Left ventricle myocardium inferior (tissue), 1 donor: ENCODE data around the gene CAMKV. TPM values are rescaled to one million over a fixed set of nuclear protein-coding genes. Genes with fewer than 3 reads are reported as not detected.
"Not testable (repeated sequence)": the region's sequence is repeated elsewhere in the genome, so short reads cannot be mapped to it uniquely, and the experiment has no call there.

Source experiments
- DNase-seq: peaks from one replicate; pipeline ENCODE4 v3.0.0-alpha.2; 2020
- H3K27ac ChIP-seq: fragments of 200-600 bp; replicated peaks from 2 replicates; pipeline ENCODE4 v1.8.0; 2021
- H3K27me3 ChIP-seq: fragments of 200-600 bp; 2 replicates; pipeline ENCODE4 v1.8.0; 2021; ENCODE audit warnings: low read depth
- H3K36me3 ChIP-seq: fragments of 200-600 bp; 2 replicates; pipeline ENCODE4 v1.8.0; 2021
- H3K4me1 ChIP-seq: fragments of 200-600 bp; 2 replicates; pipeline ENCODE4 v1.8.0; 2021
- H3K4me3 ChIP-seq: fragments of 200-600 bp; 2 replicates; pipeline ENCODE4 v1.8.0; 2021; ENCODE audit warnings: mild to moderate bottlenecking, moderate library complexity
- H3K9me3 ChIP-seq: fragments of 200-600 bp; replicated peaks from 2 replicates; pipeline ENCODE4 v1.8.0; 2021
- intact Hi-C: fragments of 100-400 bp; cut with micrococcal nuclease; formaldehyde crosslinking; loops from one replicate; pipeline ENCODE4 v1.11.0; 2022
- total RNA-seq: library from RNA; stranded (reverse); fragmentation: NEBNext Ultra II Directional; extraction: Animal tissue kit (Norgen Biotek cat#: 25700); gene quantifications from one replicate; pipeline ENCODE4 v1.2.1, GENCODE V29; 2021
- TF ChIP-seq, protein P1 (sequence below): fragments of 200-600 bp; IDR thresholded peaks from 2 replicates; pipeline ENCODE4 v1.8.0; 2021; ENCODE audit warnings: antibody characterized with exemption, mild to moderate bottlenecking, borderline replicate concordance
- donor health status: DM: no; HTN: yes; CAD: no; lungs with severe emphysema.

CAMKV gene
- total RNA-seq, 1 donor from 2014 or later = not detected

DNA sequence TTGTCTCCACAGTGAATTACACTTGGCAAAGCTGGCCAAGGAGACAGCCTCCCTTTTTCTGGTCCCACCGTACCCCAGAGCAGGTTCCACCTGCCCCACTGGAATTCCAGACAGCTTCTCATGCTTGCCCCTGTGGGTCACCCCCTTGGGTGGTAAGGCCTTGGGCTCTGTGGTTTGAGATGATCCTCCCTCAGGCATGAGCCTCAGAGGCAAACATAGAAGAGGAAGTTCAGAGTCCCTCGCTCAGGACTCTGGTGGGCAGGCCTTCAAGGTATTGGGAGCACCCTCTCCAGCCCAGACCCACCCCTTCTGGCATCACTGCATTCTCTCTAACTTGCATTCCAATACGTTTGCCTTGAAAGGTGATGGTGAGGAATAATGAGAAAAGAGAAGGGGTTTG, 38.4 kb downstream of the CAMKV start:
- no peaks in the 10 kb centered on the region for H3K27me3 ChIP-seq
- no peaks in the 10 kb centered on the region for H3K36me3 ChIP-seq
- TF ChIP-seq, protein P1, sequence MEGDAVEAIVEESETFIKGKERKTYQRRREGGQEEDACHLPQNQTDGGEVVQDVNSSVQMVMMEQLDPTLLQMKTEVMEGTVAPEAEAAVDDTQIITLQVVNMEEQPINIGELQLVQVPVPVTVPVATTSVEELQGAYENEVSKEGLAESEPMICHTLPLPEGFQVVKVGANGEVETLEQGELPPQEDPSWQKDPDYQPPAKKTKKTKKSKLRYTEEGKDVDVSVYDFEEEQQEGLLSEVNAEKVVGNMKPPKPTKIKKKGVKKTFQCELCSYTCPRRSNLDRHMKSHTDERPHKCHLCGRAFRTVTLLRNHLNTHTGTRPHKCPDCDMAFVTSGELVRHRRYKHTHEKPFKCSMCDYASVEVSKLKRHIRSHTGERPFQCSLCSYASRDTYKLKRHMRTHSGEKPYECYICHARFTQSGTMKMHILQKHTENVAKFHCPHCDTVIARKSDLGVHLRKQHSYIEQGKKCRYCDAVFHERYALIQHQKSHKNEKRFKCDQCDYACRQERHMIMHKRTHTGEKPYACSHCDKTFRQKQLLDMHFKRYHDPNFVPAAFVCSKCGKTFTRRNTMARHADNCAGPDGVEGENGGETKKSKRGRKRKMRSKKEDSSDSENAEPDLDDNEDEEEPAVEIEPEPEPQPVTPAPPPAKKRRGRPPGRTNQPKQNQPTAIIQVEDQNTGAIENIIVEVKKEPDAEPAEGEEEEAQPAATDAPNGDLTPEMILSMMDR = no peak
- H3K4me3 ChIP-seq = no peak overlapping the region
- H3K9me3 ChIP-seq = no peaks in the 10 kb centered on the region
- no peak overlapping the region for H3K27ac ChIP-seq
- no peaks in the 10 kb centered on the region for H3K4me1 ChIP-seq
- no peak for DNase-seq
- intact Hi-C loops = no loop called here

DNA sequence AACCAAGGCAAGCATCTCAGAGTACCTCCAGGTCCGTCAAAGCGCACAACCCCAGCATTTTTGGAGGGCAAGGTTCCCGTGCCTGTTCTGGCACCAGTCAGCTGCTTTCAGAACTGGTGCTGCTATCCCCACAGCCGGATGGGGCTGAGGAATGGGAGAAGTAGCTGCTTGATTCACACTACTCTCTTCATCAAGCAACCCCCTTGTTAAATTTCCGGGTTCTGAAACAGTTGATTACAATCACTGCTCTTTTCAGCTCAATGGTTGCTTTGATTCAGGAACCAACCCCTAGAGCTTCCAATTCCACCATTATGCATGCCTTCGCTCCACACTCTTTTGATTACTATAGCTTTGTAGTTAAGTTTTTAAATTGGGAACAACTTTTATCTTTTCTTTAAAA, 43.7 kb downstream of the CAMKV start:
- Histone ChIP-seq H3K9me3 (no peaks in the 10 kb centered on the region), H3K27ac (no peak overlapping the region), H3K27me3 (no peaks in the 10 kb centered on the region), H3K4me3 (no peak overlapping the region), H3K36me3 (no peaks in the 10 kb centered on the region), H3K4me1 (no peaks in the 10 kb centered on the region)
- intact Hi-C loops = no loop called here
- TF ChIP-seq, protein P1 = no peak
- DNase-seq = no peak

DNA sequence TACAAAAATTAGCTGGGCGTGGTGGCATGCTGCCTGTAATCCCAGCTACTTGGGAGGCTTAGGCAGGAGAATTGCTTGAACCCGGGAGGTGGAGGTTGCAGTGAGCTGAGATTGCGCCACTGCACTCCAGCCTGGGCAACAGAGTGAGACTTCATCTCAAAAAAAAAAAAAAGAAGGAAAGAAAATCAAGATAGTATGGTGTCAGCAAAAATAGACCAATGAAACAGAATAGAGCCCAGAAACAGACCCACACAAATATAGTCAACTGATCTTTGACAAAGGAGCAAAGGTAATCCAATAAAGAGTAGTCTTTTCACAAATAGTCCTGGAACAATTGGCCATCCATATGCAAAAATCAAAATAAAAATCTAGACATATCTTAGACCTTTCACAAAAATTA, 46.6 kb downstream of the CAMKV start:
- H3K36me3 ChIP-seq, DNase-seq, H3K27me3 ChIP-seq, H3K4me3 ChIP-seq, intact Hi-C loops, H3K27ac ChIP-seq, H3K4me1 ChIP-seq, H3K9me3 ChIP-seq: not testable (repeated sequence)

DNA sequence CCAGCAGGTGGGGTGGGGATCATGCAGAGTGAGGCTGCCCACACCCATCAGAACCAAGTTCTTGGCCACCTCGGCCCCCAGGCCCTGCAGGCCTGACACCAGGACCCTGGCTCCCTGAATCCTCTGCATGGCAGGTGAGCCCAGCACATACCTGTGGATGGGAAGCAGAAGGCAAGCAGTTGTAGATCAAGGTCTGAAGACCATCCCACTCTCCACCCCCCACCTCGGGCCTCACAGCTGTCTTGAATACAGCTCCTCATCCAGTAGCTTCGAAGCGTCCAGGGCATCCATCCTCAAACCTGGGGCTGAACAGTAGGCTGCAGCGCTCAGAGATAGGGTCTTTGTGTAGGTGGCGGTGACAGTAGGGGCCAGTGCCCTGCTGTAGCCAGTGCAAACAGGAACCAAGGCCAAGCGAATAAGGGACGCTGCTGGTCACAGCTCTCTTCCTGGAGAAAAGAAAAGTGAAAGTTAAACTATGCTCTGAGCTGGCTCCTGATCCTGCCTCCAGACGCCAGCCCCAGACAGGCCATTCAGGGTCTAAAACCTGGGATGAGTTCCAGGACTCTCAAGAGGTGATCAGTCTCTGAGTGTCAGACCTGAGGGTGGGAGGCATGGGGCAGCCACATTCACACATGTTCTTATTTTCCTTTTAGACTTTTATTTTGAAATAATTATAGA, 56.1 kb downstream of the CAMKV start, which contains the start of gene UBA7:
UBA7 (minus strand) TSS at position 457 of the 678 bp plus-strand sequence; CDS start at position 291, 166 bp downstream.
- no peaks in the 10 kb centered on the region for H3K27me3 ChIP-seq
- H3K4me3 ChIP-seq = peak within 1 kb of the TSS; percentile 67
- peak within 1 kb of the TSS; percentile 88 for H3K27ac ChIP-seq
- TF ChIP-seq, protein P1 = no peak
- DNase-seq = peak; percentile 48
- intact Hi-C loops = no loop called here
- peaks cover 37% of the 10 kb centered on the region for H3K4me1 ChIP-seq
- H3K9me3 ChIP-seq = no peaks in the 10 kb centered on the region
- H3K36me3 ChIP-seq = peaks cover 26% of the 10 kb centered on the region

GRCh38 chr3:49812916-49813496, 56.7 kb downstream of the CAMKV start:
- Histone ChIP-seq H3K27ac (peak overlapping the region; percentile 88), H3K4me1 (peaks cover 43% of the 10 kb centered on the region), H3K9me3 (no peaks in the 10 kb centered on the region), H3K36me3 (peaks cover 26% of the 10 kb centered on the region), H3K4me3 (peak overlapping the region; percentile 67), H3K27me3 (no peaks in the 10 kb centered on the region)
- TF ChIP-seq, protein P1 = no peak
- intact Hi-C loops = no loop called here
- no peak for DNase-seq

Other genes starting within 250 kb of the CAMKV start
- 99.0 TPM for gene APEH, start 195.6 kb downstream of the CAMKV start, total RNA-seq
- gene MST1, start 180.4 kb downstream of the CAMKV start, total RNA-seq = 5.4 TPM
- 48.6 TPM for gene RNF123, start 180.3 kb downstream of the CAMKV start, total RNA-seq
- gene AMIGO3, start 150.2 kb downstream of the CAMKV start, total RNA-seq = not detected
- gene GMPPB, start 146.0 kb downstream of the CAMKV start, total RNA-seq = 15.1 TPM
- 16.9 TPM for gene IP6K1, start 83.4 kb downstream of the CAMKV start, total RNA-seq
- gene CDHR4, start 70.0 kb downstream of the CAMKV start, total RNA-seq = not detected
- gene INKA1, start 66.6 kb downstream of the CAMKV start, total RNA-seq = 2.3 TPM
- gene UBA7, start 56.0 kb downstream of the CAMKV start, total RNA-seq = 25.1 TPM
- 0.63 TPM for gene TRAIP, start 13.3 kb downstream of the CAMKV start, total RNA-seq
- gene MST1R, start 34.0 kb upstream of the CAMKV start, total RNA-seq = 1.7 TPM
- gene MON1A, start 59.9 kb upstream of the CAMKV start, total RNA-seq = 8.4 TPM
- 40.4 TPM for gene RBM6, start 70.2 kb upstream of the CAMKV start, total RNA-seq
- gene RBM5, start 219.0 kb upstream of the CAMKV start, total RNA-seq = 58.4 TPM